Transverse colon (tissue), 4 donors: Measurements from ENCODE around the gene BACE2. TPM values are rescaled to one million over a fixed set of nuclear protein-coding genes. Genes with fewer than 3 reads are reported as not detected.
A peak's percentile ranks its signal among the peaks of the same experiment; 100 is the strongest.

Experiments used
- DNase-seq: peaks from one replicate; pipeline ENCODE4 v3.0.0-alpha.2; 2019
- H3K27ac ChIP-seq, 4 donors: fragments of 200-600 bp; sonication (generic); 2 replicates each; pipeline ENCODE4 v1.5.1; 2016 to 2018; ENCODE audit warnings: inconsistent platforms in 4 of 4
- H3K27me3 ChIP-seq: fragments of 200-600 bp; sonication (generic); 2 replicates; pipeline ENCODE4 v1.5.1; 2017; ENCODE audit warnings: inconsistent platforms
- H3K36me3 ChIP-seq, 4 donors: fragments of 200-600 bp; sonication (generic); 2 replicates each; pipeline ENCODE4 v1.5.1; 2017 to 2019; ENCODE audit warnings: inconsistent platforms in 4 of 4
- H3K4me1 ChIP-seq, 4 donors: fragments of 200-600 bp; sonication (generic); 2 replicates each; pipeline ENCODE4 v1.5.1; 2017 to 2020; ENCODE audit warnings: inconsistent platforms in 4 of 4
- H3K4me3 ChIP-seq, 4 donors: fragments of 200-600 bp; sonication (generic); 1 replicate in 1 of 4; 2 replicates in 3 of 4; pipeline versions ENCODE4 v1.5.1 to v1.6.1; 2017 to 2019; ENCODE audit warnings: inconsistent platforms in 4 of 4
- H3K9me3 ChIP-seq, 2 donors: fragments of 200-600 bp; sonication (generic); 2 replicates each; pipeline ENCODE4 v1.5.1; 2017 to 2019; ENCODE audit warnings: inconsistent platforms in 2 of 2
- EP300 ChIP-seq: sonication (generic); formaldehyde crosslinking; IDR thresholded peaks from one replicate; pipeline ENCODE4 v1.6.1; 2017; ENCODE audit warnings: antibody characterized with exemption, low read depth
- POLR2A ChIP-seq: fragments of 450-650 bp; IDR thresholded peaks from one replicate; pipeline ENCODE4 v1.6.1; 2016; ENCODE audit warnings: antibody characterized with exemption, mild to moderate bottlenecking, moderate library complexity
- POLR2AphosphoS5 ChIP-seq, 3 donors: sonication (generic); formaldehyde crosslinking; IDR thresholded peaks; one replicate each; pipeline ENCODE4 v1.6.1; 2016; ENCODE audit warnings: antibody characterized with exemption in 3 of 3
- WGBS, 2 donors: methylation state at CpG; one replicate each; pipeline ENCODE4 v1.1.5; 2018; ENCODE audit warnings: low coverage in 1 of 2; 5-methylcytosine and 5-hydroxymethylcytosine counted together
- in situ Hi-C, 4 donors: fragments of 200-750 bp; cut with MboI; loops; one replicate each; pipeline versions ENCODE4 v1.15.0 to v1.15.1; 2017; ENCODE audit warnings: low sequenced_read_pairs in 3 of 4, low pct_ligation_motif_present in 1 of 4, low pct_unique_long_range_greater_than_20kb in 1 of 4
- intact Hi-C: fragments of 100-400 bp; cut with DNase I; formaldehyde crosslinking; loops from one replicate; pipeline ENCODE4 v1.15.1; 2023; ENCODE audit warnings: low total_unique reads
- total RNA-seq, 4 donors: library from RNA; depleted of rRNA; stranded (reverse); fragments of >200 nt; gene quantifications; one replicate each; pipeline ENCODE4 v1.1.0, GENCODE V29; 2016
- TF ChIP-seq, protein P1 (sequence below), 5 experiments: fragments of 200-600 bp in 3 of 5; fragments of 450-650 bp in 2 of 5; sonication (generic) in 3 of 5; IDR thresholded peaks; 1 replicate in 2 of 5; 2 replicates in 3 of 5; pipeline ENCODE4 v1.5.1; 2016 to 2017; ENCODE audit warnings: antibody characterized with exemption in 5 of 5, inconsistent platforms in 3 of 5, mild to moderate bottlenecking in 2 of 5, moderate library complexity in 1 of 5

BACE2 gene
- total RNA-seq, 4 donors from 2014 or later, result 28.4 to 52.5 (median 43.9) TPM

DNA sequence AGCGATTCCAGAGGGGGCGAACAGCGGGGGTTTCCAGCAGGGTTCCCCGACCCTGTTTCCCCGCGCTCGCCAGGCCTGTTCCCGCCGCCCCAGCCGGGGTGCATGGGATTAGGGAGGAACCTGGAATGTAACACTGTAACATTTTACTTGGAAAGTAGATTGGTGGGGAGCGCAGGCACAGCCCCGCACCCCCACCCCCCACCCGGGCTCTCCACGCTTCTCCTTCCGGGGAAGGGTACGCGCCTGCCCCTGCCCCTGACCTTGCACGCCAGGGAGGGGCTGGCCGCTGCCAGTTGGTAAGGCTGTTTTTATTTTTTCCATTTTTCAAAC is 149.1 kb downstream of the BACE2 start:
- Histone ChIP-seq H3K4me1 (peaks cover 0 to 16% (median 14%) of the 10 kb centered on the region in 4 donors), H3K27me3 (peaks cover 42% of the 10 kb centered on the region), H3K36me3 (no peaks in the 10 kb centered on the region), H3K9me3 (no peaks in the 10 kb centered on the region), H3K4me3 (peak overlapping the region in 3 of 4 donors; percentile 17 to 40 (median 21)), H3K27ac (no peak overlapping the region)
- DNase-seq, result no peak
- 42% methylated on average over 19 of the region's 19 CpGs; no CpG with 5 or more reads in 1 of the 2 donors for WGBS, 2 donors
- in situ Hi-C loops (no loop called here), intact Hi-C loops (no loop called here)
- TF ChIP-seq POLR2AphosphoS5 (IDR thresholded peaks at IDR 0.05) (no peak), EP300 (no peak), POLR2A (no peak)
- TF ChIP-seq, protein P1, sequence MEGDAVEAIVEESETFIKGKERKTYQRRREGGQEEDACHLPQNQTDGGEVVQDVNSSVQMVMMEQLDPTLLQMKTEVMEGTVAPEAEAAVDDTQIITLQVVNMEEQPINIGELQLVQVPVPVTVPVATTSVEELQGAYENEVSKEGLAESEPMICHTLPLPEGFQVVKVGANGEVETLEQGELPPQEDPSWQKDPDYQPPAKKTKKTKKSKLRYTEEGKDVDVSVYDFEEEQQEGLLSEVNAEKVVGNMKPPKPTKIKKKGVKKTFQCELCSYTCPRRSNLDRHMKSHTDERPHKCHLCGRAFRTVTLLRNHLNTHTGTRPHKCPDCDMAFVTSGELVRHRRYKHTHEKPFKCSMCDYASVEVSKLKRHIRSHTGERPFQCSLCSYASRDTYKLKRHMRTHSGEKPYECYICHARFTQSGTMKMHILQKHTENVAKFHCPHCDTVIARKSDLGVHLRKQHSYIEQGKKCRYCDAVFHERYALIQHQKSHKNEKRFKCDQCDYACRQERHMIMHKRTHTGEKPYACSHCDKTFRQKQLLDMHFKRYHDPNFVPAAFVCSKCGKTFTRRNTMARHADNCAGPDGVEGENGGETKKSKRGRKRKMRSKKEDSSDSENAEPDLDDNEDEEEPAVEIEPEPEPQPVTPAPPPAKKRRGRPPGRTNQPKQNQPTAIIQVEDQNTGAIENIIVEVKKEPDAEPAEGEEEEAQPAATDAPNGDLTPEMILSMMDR (IDR thresholded peaks at IDR 0.05), result no peak

DNA sequence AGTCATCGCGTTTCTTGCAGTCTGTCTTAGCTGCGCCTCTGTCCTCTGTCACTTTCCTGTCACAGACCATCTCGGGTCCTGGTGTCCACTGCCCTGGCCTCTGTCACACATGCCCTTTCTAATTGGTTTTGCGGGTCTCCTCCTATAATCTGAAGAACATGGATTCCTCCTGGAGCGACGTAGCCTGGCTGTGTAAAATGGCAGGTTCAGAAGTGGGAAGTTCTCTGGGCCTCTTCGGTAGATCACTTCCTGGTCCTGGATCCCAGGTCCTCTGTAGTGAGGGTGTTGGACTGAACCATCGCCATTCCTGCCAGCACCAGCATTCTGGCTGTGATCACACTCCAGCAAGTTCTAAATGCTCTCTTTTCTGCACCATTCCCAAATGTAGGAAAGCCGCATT is 149.5 kb downstream of the BACE2 start:
- H3K4me3 ChIP-seq, result no peak overlapping the region
- no peak for DNase-seq
- TF ChIP-seq, protein P1 (IDR thresholded peaks at IDR 0.05), result no peak
- TF ChIP-seq POLR2A (no peak), POLR2AphosphoS5 (IDR thresholded peaks at IDR 0.05) (no peak), EP300 (no peak)
- peaks cover 0 to 16% (median 14%) of the 10 kb centered on the region in 4 donors for H3K4me1 ChIP-seq
- WGBS, 2 donors, result 85% methylated on average over 8 to 10 of the region's 10 CpGs
- H3K9me3 ChIP-seq, result no peaks in the 10 kb centered on the region
- no peak overlapping the region for H3K27ac ChIP-seq
- H3K27me3 ChIP-seq, result peaks cover 42% of the 10 kb centered on the region
- in situ Hi-C loops (no loop called here), intact Hi-C loops (no loop called here)
- H3K36me3 ChIP-seq, result no peaks in the 10 kb centered on the region

DNA sequence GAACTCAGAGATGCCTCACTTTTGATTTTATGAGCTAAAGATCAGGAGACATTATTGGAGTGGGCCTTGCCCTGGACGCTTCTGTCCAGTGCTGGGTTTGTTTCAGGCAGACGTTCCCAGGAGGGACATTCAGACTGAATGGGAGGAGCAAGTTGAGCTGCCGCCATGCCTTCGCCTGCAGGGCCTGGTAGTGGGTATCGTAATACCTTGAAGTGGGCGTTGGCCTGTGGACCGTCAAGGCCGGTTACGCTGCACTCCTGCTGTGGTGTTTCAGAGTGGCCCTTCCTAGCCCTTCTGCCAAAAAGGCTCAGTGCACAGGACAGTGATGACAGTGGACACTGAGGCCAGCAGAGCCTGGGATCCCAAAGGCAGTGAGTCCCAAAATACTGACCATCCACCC is 150.3 kb downstream of the BACE2 start:
- H3K27ac ChIP-seq, result no peak overlapping the region
- no peak overlapping the region for H3K4me3 ChIP-seq
- H3K4me1 ChIP-seq, result peaks cover 0 to 16% (median 14%) of the 10 kb centered on the region in 4 donors
- in situ Hi-C loops, result no loop called here
- intact Hi-C loops, result no loop called here
- H3K36me3 ChIP-seq, result no peaks in the 10 kb centered on the region
- WGBS, 2 donors, result 87 to 92% methylated on average over 4 to 9 of the region's 9 CpGs
- no peaks in the 10 kb centered on the region for H3K9me3 ChIP-seq
- no peak for DNase-seq
- TF ChIP-seq, protein P1 (IDR thresholded peaks at IDR 0.05), result no peak
- TF ChIP-seq EP300 (no peak), POLR2A (no peak), POLR2AphosphoS5 (IDR thresholded peaks at IDR 0.05) (no peak)
- peaks cover 38% of the 10 kb centered on the region for H3K27me3 ChIP-seq

DNA sequence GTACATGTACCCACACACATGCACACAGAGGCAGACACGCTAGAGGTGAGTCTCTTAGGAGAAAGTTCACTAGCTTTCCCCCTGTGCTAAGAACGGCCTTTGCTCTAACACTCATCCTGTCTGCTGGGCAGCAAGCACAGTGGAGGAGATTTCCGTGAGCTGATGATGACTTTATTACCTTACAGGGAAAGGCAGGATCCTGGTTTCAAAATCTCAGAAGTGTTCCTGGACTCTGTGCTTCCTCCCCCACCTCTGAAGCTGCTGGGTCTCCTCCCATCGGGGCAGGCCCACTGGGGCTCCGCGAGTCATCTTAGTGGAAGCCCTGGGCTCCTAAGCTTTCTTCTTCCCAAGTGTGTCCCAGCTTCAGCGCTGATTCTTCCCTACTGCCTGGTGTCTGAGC is 151.3 kb downstream of the BACE2 start:
- Histone ChIP-seq H3K27ac (peak overlapping the region in 1 of 4 donors; percentile 15), H3K4me1 (peaks cover 0 to 16% (median 14%) of the 10 kb centered on the region in 4 donors), H3K27me3 (peaks cover 31% of the 10 kb centered on the region), H3K9me3 (no peaks in the 10 kb centered on the region), H3K4me3 (no peak overlapping the region), H3K36me3 (no peaks in the 10 kb centered on the region)
- WGBS, 2 donors, result 37 to 60% methylated on average over 2 to 7 of the region's 7 CpGs
- DNase-seq, result peak; percentile 37
- TF ChIP-seq, protein P1 (IDR thresholded peaks at IDR 0.05), result no peak
- TF ChIP-seq POLR2AphosphoS5 (IDR thresholded peaks at IDR 0.05) (no peak), POLR2A (no peak), EP300 (no peak)
- in situ Hi-C loops (no loop called here), intact Hi-C loops (no loop called here)
